ES-I3 (cell line): ENCODE results near the gene AEBP1.
A peak's percentile ranks its signal among the peaks of the same experiment; 100 is the strongest.

Experiments used
- H3K36me3 ChIP-seq: 2 replicates; pipeline ENCODE4 v1.6.1; 2013; ENCODE audit warnings: mild to moderate bottlenecking, low read length, control low read depth, moderate library complexity; ENCODE audit not compliant: insufficient read depth
- H3K4me1 ChIP-seq: 2 replicates; pipeline ENCODE4 v1.6.1; 2013; ENCODE audit warnings: mild to moderate bottlenecking, control low read depth, low read length; ENCODE audit not compliant: insufficient read depth
- H3K9ac ChIP-seq: 2 replicates; pipeline ENCODE4 v1.6.1; 2013; ENCODE audit warnings: low read depth, mild to moderate bottlenecking, low read length, moderate library complexity
- H3K9me3 ChIP-seq: 2 replicates; pipeline ENCODE4 v1.6.1; 2013; ENCODE audit warnings: mild to moderate bottlenecking, low read length, moderate library complexity; ENCODE audit not compliant: control insufficient read depth, insufficient read depth

AEBP1 gene

DNA sequence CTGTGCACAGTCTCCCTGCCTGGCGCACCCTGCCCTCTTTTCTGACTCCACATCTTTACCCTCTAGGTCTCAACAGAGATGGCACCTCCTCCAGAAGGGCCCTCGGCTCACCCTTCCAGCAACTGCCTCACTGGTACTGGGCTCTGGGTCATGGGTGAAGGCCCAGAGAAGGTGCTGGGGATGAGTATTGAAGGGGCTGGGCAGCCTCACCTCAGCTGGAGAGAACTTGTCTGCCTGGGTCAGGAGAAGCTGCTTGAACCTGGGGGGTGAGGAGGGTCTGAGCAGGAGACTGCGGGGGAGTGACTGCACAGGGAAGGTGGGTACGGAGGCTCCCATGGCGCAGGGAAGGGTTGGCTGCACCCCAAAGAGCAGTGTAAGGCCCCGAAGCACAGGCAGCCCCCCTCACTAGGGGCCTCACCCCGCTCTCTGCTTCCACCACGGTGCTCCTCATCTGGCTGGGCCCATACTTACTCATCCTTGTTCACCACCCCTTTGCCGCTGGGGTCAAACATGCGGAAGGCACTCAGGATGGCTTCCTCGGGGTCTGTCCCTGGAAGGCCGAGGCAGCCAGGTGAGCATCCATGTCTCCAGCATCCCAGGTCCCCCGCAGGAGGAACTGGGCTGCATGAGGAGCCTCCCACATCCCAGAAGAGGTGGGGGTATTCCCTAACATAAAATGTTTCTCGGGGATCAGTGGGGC is 35.3 kb downstream of the AEBP1 start:
- H3K9me3 ChIP-seq = no peaks in the 10 kb centered on the region
- H3K4me1 ChIP-seq = peaks cover 8% of the 10 kb centered on the region; the same call in 1 of the 2 replicates
- no peaks in the 10 kb centered on the region for H3K36me3 ChIP-seq
- H3K9ac ChIP-seq = no peak overlapping the region

DNA sequence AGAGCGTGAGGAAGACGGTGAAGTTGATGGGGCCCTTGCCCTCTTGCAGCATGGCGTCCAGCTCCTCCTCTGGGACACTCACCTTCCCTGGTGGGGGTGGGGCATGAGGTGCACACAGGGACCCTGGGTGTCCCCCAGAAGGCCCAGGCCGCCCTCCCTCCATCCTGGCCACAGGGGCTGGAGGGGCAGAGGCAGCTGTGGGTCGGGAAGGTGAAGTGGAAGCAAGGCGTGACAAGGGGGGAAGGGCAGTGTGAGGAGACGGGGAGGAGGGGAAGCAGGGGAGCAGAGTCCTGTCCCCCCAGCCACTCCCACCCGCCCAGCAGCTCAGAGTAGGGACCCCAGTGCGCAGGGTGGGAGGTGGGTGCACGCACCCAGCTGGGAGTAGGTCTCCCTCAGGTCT is 36.2 kb downstream of the AEBP1 start:
- H3K36me3 ChIP-seq = no peaks in the 10 kb centered on the region
- no peaks in the 10 kb centered on the region for H3K9me3 ChIP-seq
- peaks cover 8% of the 10 kb centered on the region; the same call in 1 of the 2 replicates for H3K4me1 ChIP-seq
- no peak overlapping the region for H3K9ac ChIP-seq

DNA sequence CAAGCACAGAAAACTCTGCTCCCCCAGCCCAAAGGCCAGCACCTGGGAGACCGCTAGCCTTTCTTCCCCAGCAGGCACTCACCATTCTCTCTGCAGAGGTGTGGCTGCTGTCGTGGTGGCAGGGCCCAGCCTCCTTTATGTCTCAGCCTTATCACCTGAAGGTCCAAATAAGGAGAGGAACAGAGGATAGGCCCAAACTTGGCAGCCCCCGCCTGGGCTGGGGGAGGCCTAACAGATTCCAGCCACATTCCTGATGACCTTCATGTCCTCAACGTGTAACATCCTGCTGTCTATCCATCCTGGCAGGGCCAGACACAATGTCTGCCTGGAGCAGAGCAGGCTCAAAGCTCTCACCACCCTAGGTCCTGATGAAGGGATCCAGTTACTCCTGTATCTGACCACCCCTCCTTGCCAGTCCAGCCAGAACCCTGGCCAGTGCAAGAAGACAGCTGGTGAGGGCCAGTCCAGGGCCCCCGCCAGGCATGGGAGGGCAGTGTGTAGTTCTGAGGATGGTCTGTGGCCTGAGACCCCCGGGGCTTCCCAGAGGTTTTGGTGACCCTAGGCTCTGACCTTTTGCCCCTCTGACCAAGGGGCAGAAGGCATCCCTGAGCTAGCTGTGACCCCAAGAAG is 37.2 kb downstream of the AEBP1 start, which contains the start of gene MYL7:
Gene MYL7, minus strand, starts transcription at position 112 of the 630 bp plus-strand sequence. Its CDS starts 27 bp downstream, at position 85.
- H3K4me1 ChIP-seq = peaks cover 8% of the 10 kb centered on the region; the same call in 1 of the 2 replicates
- no peaks in the 10 kb centered on the region for H3K9me3 ChIP-seq
- H3K9ac ChIP-seq = no peak within 1 kb of the TSS
- no peaks in the 10 kb centered on the region for H3K36me3 ChIP-seq

DNA sequence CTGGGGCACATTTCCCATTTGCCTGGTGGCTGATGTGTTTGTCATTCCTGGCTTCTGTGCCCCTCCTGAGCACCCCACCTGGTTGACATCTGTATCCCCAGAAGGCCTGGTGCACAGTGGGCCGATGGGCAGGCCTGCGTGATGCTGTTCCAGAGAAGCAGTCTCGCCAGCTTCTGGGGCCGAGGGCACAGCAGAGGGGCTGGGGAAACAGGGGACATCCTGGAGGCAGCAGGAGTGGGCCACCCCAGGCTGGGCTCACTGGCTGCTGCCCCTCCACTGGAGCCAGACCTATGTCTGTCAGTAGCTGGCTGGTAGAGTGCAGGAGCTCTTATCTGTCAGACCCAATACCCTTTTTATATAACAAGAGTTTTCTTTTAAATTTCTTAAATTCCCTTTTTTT is 37.9 kb downstream of the AEBP1 start:
- Histone ChIP-seq H3K4me1 (peaks cover 13% of the 10 kb centered on the region; the same call in 1 of the 2 replicates), H3K9ac (no peak overlapping the region), H3K9me3 (no peaks in the 10 kb centered on the region), H3K36me3 (no peaks in the 10 kb centered on the region)

DNA sequence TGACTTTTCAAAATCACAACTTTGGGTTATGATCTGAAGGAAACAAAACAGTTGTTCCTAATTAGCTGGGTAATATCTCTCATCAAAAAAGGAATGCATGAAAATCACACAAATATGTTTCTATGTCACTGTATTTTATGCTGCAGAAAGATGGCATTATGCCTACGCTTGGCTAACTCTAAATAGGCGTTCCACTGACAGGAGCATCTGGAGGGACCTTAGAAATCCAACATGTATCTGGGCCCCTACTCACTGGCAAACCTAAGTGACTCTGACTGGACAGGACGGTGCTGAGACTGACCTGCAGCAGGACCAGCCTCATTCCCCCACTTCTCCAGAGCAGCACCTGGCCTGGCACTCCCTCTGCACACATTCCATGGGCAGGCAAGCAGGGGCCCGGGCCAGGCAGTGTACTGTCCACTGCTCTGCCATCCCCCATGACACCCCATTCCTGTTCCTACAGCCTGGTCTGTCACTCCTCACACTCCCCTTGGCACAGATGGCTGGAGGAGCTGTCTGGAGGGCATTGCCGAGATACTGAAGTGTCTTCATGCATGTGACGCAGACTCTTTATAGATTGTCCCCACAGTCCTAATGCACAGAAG is 39.6 kb downstream of the AEBP1 start:
- no peaks in the 10 kb centered on the region for H3K9me3 ChIP-seq
- H3K9ac ChIP-seq = no peak overlapping the region
- no peaks in the 10 kb centered on the region for H3K36me3 ChIP-seq
- H3K4me1 ChIP-seq = peaks cover 22% of the 10 kb centered on the region

DNA sequence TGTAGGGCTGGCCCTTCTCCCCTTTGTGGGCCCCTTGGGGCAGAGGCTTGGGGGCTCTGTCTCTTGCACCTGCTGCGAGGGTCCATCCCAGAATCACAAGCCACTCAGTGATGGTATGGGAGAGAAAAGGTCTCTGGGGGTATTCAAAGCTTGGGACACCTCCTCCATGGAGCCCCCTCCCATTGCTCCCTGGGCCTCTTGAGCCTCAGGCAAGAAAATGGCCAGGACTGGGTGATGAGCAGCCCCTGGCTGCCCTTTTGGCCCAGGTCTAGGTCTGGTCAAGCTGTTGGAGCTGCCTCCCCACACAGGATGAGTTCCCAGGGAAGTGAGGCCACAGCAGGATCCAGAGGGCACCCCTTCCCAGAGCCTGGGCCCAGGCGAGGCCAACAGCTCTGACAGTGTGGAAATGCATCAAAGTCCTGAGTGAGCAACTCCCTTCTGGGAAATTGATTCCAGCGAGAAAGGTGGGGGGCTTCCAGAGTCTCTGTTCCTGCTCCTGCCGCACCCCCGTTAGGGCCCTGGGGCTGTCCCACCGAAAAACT is 40.4 kb downstream of the AEBP1 start:
- no peak overlapping the region for H3K9ac ChIP-seq
- peaks cover 22% of the 10 kb centered on the region for H3K4me1 ChIP-seq
- H3K9me3 ChIP-seq = no peaks in the 10 kb centered on the region
- H3K36me3 ChIP-seq = no peaks in the 10 kb centered on the region

DNA sequence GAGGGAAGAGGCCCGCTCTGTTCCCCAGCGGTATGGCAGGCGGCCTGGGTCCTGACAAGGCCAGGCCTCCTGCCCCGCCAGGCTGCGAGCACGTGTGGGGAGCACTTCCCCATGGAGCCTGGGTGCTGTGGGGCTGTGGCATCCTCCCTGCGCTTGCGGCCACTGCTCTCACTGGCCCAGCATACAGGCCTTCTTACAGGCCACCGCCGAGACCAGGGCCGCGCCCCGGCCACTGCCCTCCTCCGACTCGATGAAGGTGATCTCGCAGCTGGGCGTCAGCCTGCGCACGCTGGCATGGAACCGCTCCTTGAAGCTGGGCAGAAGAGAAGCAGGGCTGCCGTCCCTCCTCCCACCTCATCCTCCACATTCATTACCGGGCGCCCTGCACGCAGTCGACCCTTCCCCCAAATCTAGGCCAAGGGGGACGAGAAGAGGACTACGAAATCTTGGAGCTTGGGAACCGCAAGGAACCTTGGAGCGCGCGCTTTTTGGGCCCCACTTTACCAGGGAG is 40.9 kb downstream of the AEBP1 start:
- H3K4me1 ChIP-seq = peaks cover 22% of the 10 kb centered on the region
- peak overlapping the region; percentile 44; the same call in 1 of the 2 replicates for H3K9ac ChIP-seq
- no peaks in the 10 kb centered on the region for H3K36me3 ChIP-seq
- H3K9me3 ChIP-seq = no peaks in the 10 kb centered on the region

DNA sequence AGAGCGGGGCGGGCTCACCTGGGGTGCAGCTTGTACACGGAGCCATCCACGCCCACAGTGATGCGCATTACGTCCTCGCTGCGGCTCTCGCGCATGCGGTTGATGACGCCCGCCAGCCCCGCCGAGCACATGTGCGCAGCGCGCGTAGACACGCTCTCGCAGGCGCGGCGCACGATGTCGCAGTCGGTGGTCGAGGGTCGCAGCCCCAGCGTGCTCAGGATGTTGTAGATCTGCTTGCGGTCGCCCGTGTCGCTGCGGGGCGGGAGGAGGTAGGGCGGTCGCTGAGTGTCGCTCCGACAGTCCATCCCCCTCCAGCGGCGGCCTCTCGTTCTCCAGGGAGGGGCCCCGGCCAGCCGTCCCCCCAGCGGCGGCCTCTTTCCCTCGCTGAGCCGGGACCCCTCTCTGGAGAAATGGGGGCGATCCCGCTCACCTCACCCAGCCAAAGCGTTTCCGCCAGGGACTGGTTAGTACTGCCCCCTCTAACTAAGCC is 41.4 kb downstream of the AEBP1 start:
- peak overlapping the region; percentile 44; the same call in 1 of the 2 replicates for H3K9ac ChIP-seq
- H3K4me1 ChIP-seq = peaks cover 22% of the 10 kb centered on the region
- no peaks in the 10 kb centered on the region for H3K9me3 ChIP-seq
- H3K36me3 ChIP-seq = no peaks in the 10 kb centered on the region

DNA sequence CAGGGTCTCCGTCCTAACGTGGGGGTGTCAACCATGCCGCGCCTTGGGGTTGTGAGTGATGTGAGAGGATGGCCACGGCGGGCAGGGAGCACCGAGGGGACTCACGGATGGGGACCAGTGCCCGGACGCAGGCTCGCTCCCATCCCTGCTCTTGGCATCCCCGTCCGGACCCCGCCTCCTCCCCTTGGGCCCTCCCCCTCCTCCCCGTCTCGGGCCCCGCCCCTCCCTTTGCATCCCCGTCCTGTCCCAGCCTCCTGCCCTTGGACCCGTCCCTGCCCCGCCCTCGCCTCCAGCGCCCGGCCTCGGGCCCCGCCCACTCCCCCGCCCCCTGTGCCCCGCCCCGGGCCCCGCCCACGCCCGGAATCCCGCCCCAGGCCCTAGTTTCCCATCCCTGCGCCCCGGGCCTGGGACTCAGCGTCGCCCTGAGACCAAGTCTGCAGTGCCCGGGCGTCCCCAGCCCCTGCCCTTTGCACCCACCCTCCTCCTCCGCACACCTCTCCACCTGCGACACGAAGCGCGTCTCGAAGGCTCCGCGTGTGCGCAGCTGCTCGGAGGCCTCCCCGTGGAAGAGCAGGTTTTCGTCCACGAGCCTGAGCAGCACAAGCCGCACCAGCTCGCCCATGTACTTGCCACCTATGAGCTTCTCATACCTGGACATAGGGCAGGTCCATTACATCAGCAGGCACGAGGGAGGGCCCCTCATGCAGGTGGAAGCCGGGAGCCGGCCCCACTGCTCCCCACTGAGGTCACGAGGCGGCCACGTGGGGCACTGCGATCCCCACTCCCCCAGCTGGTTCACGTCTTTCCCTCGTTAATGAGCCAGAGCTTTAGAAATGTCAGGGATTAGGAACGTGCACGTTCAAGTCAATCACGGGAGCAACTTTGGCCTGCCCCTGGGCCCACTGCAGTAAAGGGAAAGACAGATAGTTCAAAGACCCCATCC is 42.1 kb downstream of the AEBP1 start:
- Histone ChIP-seq H3K36me3 (no peaks in the 10 kb centered on the region), H3K4me1 (peaks cover 19% of the 10 kb centered on the region), H3K9me3 (no peaks in the 10 kb centered on the region), H3K9ac (peak overlapping the region; percentile 50; the same call in 1 of the 2 replicates)

DNA sequence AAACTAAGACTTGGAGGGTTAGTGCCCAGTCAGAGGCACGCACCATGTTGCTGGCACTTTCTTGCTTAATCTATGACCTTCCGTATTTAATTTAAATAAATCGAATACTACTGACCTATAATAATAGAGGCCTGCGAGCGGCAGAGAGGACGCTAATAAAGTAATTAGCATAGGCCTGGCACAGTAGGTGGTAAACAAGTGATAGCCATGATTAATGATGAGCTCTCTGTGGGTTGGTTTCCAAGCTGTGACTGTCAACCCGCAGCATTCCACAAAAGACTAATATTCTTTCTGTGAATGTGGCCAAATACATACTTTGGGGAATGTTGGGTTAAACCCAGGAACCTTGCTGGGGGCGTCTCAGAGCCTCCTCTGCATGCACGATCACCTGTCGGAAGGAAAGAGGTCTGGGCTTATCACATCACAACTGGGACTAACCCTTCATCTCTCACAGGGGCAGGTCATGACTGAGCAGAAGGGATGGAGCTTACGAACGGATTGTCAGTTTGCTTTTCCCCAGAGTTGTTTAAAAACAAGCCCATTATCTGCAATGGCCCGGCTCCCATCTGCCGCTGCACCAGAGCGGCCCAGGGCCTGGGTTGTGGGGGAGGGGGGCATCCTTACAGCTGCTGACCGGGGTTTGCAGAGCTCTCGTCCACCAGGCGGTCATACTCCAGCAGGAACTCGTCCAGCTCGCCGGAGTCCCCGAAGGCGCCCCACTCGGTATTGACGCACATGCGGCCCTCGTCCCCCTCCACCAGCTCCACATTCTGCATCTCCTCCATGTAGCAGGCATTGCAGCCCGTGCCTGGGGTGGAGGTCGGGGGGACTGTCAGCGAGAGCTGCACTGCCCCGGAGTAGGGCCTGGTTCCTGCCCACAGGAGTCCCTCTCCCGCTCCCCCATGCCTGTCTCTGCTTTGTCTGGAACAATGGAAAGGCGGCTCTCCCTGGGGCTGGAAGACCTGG is 43.2 kb downstream of the AEBP1 start:
- H3K36me3 ChIP-seq = no peaks in the 10 kb centered on the region
- H3K9me3 ChIP-seq = no peaks in the 10 kb centered on the region
- H3K4me1 ChIP-seq = peaks cover 14% of the 10 kb centered on the region
- H3K9ac ChIP-seq = no peak overlapping the region

DNA sequence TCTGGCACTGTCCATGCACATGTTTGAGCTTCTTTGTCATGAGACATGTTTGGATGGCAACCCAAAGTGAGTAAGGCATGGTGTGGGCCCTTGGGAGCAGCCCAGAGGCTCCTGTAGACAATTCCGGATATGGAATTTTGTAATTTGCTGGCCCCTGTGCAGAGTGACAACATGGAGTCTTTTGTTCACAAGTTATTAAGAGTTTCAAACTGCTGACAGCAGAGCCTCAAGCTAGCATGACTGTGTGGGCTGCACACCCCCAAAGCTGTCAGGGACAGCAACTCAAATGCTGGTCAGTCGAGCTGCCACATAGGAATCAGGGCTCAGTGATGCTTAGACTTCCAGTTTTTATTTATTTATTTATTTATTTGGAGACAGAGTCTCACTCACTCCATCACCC is 44.0 kb downstream of the AEBP1 start:
- Histone ChIP-seq H3K36me3 (no peaks in the 10 kb centered on the region), H3K9me3 (no peaks in the 10 kb centered on the region), H3K4me1 (peaks cover 14% of the 10 kb centered on the region), H3K9ac (no peak overlapping the region)

DNA sequence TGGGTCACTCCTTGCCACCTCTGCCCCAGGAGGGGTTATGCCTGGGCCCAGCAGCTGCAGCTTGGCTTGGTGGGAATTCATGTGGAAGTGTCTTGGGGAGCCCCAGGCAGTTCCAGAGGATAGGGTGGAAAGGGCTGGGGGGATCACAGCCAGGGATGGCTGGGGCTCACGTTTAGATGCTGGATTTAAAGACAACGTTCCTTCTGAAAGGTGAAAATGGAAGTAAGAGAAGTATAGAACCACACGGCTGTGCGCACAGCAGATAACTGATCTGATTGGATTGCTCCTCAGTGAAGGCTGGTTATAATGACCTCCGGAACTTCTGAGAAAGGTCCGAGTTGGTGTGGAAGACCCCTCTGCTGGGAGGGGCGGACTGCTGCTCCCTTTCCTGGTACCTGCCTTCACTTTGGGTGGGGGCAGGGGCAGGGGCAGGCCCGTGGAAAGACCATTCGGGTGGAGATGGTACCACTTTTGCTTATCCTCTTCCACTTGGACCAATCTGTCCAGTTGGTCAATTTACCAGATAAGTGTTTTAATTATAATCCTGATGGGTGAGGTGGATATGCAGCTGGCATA is 44.9 kb downstream of the AEBP1 start:
- H3K36me3 ChIP-seq = no peaks in the 10 kb centered on the region
- H3K4me1 ChIP-seq = peaks cover 14% of the 10 kb centered on the region
- H3K9ac ChIP-seq = no peak overlapping the region
- no peaks in the 10 kb centered on the region for H3K9me3 ChIP-seq
